ENCODE measurements around the gene NRSN2.

DNA sequence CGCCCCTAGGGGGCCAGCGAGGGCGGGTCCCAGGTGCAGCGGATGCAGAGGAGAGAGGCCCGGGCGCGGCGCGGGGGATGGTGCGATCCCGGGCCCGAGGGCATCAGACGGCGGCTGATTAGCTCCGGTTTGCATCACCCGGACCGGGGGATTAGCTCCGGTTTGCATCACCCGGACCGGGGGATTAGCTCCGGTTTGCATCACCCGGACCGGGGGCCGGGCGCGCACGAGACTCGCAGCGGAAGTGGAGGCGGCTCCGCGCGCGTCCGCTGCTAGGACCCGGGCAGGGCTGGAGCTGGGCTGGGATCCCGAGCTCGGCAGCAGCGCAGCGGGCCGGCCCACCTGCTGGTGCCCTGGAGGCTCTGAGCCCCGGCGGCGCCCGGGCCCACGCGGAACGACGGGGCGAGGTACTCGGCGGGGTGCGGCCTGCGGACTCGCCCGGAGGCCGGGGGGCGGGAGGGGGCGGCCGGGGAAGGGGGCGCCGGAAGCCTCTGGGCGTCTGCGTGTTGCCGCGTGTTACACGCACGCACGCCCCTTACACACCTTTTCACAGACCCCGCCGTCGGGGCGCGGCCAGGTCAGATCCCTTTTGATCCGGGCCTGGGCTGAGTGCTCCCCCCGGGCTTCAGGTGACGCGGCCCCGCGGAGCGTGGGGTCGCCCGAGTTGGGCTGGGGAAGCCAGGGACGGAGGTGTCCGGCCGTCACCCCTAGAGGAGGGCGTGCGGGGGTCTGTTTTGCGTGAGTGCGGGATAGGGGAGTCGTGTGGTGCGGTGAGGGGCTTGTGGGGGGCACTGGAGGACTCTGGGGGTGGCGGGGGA is 34.1 kb downstream of the NRSN2 start:
- TF ChIP-seq EZH2 (IDR thresholded peaks at IDR 0.05): no peak
- TF ChIP-seq POLR2AphosphoS5 (IDR thresholded peaks at IDR 0.05; ENCODE audit: borderline replicate concordance, low read depth, low read length): peak; percentile 34; the same call in 1 of the 2 replicates
